Measurements from ENCODE around the gene EPB41L5.
A peak's percentile ranks its signal among the peaks of the same experiment; 100 is the strongest.
"Not testable (repeated sequence)": the region's sequence is repeated elsewhere in the genome, so short reads cannot be mapped to it uniquely, and the experiment has no call there.

EPB41L5 gene

DNA sequence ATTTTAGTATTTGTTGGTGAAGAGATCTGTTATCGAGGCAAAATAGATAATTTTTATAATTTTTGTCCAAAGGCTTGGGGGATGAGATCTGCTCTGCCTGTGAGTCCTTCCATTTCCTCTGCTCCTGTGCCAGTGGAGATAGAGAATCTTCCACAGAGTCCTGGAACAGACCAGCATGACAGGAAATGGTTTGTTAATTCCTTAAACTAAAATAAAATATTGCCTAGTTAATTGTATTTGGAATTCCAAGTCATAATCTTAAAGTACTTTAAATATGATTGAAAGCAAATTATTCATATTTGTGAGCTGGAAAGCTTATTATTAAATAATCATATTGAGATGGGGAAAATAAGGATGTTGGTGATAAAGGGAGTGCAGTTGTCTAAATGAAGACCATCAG lies 87.8 kb downstream of the EPB41L5 start:
- no peak for DNase-seq (ENCODE audit: low spot score)

DNA sequence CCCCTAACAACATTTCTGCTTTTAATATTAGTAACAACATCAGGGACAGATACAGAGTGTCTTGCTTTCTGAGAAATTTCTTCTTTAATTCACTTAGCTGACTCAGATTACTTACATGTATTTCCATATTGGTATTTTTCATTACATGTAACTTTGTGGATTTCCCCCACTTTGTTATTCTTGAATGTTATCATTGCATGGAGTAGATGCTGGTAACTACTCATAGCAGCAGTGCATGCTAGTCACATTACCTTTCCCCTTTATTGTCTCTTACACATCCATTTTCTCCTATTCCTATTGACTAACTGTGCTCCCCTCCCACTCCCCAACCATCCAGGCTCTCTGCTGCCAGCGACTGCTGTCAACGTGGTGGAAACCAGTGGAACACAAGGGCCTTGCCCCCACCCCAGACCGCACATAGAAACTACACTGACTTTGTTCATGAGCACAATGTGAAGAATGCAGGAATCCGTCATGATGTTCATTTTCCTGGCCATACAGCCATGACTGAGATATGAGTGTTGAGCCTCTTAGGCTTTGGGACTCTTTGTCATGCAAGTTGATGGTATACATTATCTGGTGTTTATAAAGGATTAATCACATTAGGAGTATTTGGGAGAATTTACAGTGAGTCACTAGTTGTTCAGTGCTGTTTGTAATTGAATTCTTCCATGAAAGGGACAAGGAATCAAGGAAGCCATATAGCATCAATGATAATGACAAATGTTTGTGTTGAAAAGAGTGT lies 91.0 kb downstream of the EPB41L5 start:
- no peak for DNase-seq (ENCODE audit: low spot score)

DNA sequence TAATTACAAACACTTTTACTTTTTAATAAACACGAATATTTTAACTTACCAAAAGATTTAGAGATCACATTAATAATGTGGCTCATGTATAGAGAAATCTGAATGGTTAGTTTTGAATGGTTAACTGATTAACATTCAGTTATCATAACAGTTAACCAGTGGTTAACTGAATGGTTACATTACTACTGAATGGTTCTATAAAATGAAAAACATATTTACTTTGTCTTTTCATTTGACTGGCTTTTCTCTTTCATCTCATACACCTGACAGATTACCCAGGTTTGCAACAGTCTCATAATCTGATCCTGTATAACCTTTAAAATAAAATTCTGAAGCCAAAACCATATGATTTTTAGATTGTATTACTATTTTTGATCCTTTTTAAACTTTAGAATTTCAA lies 91.9 kb downstream of the EPB41L5 start:
- DNase-seq (ENCODE audit: low spot score), result no peak

DNA sequence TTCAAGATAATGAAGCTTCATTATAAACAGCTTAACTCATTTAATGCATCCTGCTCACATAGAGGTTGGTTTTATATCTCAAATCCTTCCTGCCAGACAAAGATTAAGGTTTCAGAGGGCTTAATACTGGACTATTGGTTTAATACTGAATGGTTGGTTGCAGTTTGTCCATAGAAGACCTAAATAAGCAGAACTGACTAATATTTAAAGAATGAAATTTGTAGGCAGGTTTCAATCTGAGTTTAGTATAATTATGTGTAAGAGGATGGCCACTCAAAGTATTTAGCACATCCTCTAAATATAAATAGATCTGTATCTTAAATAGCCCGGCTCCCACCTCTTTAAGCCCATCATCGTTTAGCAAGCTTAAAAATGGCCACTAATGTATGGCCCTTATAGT lies 92.5 kb downstream of the EPB41L5 start:
- DNase-seq (ENCODE audit: low spot score), result no peak

DNA sequence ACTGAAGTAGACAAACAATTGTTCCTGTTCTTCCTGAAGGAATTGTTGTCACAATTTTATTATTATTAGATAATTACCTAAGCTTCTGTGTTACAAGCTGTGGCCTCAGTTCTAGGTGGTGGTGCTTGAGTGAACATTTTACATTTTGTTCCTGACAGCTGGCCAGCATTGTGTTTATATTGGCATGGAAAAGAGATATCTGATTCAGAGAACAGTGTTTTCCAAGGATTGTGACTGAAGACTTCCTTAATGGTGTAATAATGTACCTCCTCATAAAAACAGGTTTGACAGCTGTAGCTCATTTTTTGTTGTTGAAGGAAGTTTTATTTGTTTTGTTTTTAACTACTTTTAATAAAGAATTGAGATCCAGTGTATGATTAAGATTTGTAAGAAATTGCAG lies 95.2 kb downstream of the EPB41L5 start:
- no peak for DNase-seq (ENCODE audit: low spot score)

DNA sequence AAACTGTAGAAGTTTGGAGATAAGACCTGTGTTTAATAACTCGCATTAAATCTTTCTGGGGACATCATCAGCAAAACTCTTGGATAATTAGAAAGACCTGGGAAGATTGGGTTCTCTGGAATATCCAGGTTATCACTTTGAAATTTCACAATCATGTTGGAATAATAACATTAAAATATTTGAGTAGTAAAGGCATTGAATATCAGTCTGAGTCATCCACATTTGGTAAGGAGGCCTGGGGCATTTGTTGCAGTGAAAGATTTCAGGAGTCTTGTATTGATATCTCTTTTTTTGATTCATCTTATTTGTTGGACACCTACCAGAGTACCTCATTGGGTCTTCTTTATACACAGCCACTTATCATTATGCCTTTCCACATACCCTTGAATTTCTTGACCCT lies 95.9 kb downstream of the EPB41L5 start:
- no peak for DNase-seq (ENCODE audit: low spot score)

DNA sequence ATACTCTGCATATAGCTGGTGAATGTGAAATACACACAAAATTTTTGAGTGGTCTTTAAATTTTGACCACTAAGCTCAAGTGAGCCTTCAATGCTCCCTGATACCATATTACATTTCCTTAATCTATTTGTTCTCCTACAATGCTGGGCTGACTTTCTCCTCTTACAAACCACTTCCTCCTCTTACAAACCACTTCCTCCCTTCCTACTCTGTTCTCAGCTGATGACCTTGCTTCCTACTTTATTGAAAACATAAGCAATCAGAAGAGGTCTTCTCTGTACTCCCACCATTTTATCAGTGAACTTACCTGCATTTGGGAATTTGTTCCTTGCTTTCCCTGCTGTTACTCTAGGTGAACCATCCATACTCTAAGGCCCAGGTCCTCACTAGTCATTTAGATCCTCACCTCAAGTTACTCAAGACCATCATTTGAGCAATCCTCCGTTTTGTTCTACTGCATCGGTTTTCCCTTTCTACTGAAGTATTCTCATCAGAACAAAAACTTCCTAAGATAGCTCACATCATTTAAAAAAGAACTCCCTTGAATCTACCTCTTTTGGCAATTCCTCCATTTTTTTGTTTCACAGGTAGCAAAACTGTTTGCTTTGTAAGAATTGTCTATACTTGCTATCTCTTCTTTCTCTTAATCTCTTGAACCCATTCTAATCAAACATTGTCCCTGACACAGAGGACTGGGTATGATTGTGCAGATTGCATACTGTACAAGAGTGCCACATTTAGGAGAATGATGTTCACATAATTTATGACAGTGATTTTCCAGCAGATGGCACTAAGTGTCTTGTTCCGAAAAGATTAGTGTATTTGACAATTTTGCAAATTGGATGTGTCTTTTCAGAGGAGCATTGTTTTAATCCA lies 96.5 kb downstream of the EPB41L5 start:
- DNase-seq (ENCODE audit: low spot score), result peak; percentile 35

DNA sequence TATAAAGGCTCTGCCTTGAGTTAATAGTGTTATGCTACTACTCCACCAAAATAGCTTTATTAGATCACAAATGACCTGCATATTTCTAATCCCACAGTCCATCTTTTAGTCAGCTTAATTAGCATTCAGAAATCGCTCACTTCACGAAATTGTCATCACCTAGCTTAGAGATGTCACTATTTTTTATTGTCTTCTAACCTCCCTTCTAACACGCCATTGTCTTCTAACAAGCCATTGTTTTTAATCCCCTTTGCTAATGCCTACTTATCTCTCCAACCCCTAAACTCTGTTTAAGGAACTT lies 97.1 kb downstream of the EPB41L5 start:
- no peak for DNase-seq (ENCODE audit: low spot score)

DNA sequence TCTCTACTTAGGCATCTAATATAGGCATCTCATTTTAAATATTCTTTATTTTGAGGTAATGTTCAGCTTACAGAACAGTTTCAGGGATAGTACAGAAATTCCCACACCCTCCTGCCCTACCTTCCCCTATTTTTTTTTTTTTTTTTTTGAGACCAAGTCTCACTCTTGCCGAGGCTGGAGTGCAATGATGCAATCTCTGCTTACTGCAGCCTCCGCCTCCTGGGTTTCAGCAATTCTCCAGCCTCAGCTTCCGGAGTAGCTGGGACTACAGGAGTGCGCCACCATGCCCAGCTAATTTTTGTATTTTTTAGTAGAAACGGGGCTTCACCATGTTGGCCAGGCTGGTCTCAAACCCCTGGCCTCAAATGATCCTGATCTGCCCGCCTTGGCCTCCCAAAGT lies 97.6 kb downstream of the EPB41L5 start:
- no peak for DNase-seq (ENCODE audit: low spot score)

DNA sequence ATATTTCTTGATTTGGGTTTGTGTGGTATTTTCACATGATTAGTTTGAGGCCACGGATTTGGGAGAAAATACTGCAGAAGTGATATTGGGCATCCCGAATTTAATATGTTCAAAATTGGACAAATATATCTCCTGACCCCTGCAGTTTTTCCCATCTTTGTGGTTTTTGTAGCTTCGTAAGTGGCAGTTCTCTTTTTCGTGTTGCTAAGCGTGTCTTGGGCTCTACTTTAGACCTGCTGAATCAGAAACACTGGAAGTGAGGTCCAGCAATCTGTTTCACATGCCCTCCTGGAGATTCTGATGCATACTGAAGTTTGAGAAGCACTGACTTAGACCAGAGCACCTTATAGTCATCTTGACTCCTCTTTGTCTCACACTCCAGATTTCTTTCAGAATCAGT lies 98.3 kb downstream of the EPB41L5 start:
- DNase-seq (ENCODE audit: low spot score), result no peak

DNA sequence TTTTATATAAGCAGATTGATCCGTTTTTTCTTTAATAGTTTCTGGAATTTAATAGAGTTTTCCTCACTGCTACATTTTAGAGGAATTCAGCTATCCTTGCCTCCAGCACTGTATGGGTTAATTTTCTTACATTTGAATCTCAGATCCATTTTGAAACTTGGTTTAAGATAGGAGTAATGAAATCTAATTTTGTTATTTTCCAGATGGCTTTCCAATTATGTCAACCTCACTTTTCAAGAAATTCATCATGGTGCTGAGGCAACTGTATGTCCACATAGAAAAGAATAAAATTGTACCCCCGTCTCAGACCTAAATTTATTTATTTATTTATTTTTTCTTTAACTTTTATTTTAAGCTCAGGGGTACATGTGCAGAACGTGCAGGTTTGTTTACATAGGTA lies 105.1 kb downstream of the EPB41L5 start:
- DNase-seq (ENCODE audit: low spot score), result no peak

DNA sequence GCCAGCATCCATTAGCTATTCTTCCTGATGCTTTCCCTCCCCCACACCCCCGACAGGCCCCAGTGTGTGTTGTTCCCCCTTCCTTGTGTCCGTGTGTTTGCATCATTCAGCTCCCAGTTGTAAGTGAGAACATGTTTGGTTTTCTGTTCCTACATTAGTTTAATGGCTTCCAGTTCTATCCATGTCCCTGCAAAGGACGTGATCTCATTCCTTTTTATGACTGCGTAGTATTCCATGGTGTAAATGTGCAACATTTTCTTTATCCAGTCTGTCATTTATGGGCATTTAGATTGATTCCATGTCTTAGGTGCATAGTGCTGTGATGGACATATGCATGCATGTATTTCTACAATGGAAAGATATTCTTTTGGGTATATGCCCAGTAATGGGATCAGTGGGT lies 105.6 kb downstream of the EPB41L5 start:
- no peak for DNase-seq (ENCODE audit: low spot score)

DNA sequence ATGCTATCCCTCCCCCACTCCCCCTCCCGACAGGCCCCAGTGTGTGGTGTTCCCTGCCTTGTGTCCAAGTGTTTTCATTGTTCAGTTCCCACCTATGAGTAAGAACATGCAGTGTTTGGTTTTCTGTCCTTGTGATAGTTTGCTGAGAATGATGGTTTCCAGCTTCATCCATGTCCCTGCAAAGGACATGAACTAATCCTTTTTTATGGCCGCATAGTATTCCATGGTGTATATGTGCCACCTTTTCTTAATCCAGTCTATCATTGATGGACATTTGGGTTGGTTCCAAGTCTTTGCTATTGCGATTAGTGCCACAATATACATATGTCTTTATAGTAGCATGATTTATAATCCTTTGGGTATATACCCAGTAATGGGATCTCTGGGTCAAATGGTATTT lies 108.5 kb downstream of the EPB41L5 start:
- not testable (repeated sequence) for DNase-seq (ENCODE audit: low spot score)

DNA sequence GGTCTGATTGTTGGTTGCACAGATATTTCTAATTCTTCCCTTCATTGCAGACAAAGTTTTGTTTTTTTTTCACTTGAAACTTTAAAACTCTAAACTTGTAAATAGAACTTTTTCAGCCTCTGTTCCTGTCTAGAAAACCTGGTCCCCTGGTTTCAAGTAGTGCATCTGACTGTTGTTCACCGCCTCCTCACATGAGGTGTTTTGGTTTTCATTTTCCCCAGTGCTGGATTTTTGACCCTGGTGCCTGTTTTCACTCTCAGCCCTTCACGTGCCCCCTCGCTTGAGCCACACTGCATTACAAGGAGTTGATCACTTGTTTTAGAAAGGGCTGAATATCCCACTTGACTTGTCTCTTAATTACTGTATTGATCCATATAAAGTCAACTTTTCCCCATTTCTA lies 110.2 kb downstream of the EPB41L5 start:
- no peak for DNase-seq (ENCODE audit: low spot score)

DNA sequence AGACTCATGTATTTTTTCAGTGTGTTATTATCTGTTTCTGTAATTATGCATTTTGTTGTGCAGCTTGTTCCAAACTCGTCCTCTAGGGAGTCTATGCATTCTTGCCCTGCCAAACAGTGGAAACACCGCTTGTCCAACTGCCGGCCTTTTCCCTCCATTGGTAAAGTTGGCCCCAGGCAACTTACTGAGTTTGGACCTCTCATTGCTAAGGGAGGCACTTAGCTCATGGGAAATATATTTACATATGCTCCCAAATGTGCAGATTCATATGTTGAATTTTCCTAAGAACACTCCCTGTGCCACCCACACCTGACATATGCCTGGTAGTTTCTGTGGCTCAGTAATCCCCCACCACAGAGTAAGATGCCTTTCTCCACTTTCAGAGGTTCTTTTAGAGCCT lies 112.3 kb downstream of the EPB41L5 start:
- no peak for DNase-seq (ENCODE audit: low spot score)

DNA sequence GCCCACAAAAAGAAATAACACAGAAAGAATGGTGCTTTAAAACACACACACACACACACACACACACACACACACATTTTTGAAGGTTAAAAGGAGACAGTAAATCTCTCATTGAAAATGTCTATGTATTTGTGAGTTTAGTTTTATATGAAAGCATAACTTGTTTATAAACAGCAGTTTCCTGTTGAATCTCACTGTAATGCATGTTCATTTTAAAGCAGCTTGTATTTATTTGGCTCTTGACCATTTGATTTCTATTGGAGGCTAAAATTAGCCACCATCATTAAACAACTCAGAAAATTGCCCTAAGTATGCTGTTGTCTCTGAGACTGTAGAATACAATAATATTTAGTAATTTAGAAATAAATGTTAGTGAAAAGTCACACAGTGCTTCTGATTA lies 115.3 kb downstream of the EPB41L5 start:
- DNase-seq (ENCODE audit: low spot score), result no peak

DNA sequence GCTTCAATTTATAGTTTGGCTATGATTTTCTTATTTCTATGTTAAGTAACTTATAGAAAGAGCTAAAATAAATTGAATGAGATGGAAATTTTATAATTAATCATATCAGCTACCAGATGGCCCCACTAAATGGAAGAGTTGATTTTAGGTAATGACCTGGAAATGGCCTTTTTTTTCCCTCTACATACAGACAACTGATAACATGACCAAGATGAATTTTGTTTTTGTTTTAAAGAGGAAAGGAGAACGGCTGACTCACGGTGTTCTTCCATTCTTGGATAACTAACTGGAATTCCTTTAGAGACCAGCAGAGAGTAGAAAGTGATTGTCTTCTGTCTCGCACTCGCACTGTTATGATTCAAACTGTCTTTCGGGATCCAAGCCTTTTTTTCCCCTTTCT lies 119.3 kb downstream of the EPB41L5 start:
- no peak for DNase-seq (ENCODE audit: low spot score)

DNA sequence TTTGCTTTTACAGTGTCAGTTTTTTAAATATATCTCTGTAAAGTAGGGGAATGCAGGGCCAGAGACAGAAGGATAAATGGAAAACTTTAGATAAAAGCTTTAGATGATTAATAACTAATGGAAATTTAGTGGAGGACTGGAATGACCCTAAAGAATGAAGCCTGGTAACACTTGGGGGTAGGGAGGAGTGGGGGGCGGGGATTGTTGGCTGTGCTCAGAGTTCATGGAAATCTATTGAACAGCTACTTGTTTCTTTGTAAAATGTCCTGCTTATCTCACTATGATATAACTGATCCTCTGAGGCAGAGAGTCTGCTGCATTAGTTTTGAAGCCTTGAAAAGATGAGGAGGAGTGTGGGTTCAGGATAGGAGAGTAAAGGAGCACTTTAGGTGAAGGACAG lies 119.8 kb downstream of the EPB41L5 start:
- no peak for DNase-seq (ENCODE audit: low spot score)

DNA sequence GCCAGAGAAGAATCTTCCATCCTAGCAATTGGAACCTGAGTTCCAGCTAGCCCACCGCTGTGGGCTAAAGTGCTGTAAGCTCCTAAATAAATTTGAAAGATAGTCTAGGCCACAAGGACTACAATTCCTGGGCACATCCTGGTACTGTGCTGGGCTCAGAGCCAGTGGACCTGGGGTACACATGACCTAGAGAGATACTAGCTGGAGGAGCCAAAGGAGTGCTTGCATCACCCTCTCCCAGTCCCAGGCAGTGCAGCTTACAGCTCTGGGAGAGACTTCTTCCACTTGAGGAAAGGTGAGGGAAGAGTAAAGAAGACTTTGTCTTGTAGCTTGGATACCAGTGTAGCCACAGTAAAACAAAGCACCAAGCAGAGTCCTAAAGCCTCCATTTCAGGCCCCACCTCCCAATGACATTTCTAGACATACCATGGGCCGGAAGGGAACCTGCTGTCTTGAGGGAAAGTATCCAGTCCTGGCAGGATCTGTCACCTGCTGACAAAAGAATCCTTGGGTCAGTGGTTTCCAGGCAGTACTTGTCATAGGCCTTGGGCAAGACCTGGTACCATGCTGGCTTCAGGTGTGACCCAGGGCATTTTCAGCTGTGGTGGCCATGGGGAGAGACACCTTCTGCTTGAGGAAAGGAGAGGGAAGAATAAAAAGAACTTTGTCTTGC lies 120.8 kb downstream of the EPB41L5 start:
- no peak for DNase-seq (ENCODE audit: low spot score)

DNA sequence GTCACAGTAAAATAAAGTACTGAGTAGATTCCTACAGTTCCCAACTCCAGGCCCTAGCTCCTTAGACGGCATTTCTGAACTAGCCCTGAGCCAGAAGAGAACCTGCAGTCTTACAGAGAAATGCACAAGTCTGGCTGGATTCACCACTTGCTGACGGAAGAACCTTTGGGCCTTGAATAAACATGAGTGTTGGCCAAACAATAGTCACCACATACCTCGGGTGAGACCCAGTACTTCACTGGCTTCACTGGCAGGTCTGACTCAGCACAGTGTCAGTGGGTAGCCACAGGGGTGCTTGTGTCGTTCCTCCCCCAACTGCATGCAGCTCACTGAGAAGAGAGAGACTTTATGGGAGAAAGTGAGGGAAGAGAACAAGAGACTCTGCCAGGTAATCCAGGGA lies 121.4 kb downstream of the EPB41L5 start:
- DNase-seq (ENCODE audit: low spot score), result no peak

DNA sequence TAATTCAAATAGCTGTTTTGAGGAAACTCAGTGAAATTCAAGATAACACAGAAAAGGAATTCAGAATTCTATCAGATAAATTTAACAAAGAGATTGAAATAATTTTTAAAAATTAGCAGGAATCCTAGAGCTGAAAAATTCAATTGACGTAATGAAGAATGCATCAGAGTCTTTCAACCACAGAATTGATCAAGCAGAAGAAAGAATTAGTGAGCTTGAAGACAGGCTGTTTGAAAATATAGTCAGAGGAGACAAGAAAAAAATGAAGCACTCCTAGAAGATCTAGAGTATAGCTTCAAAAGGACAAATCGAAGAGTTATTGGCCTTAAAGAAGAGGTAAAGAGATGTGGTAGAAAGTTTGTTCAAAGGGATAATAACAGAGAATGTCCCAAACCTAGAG lies 122.1 kb downstream of the EPB41L5 start:
- not testable (repeated sequence) for DNase-seq (ENCODE audit: low spot score)

DNA sequence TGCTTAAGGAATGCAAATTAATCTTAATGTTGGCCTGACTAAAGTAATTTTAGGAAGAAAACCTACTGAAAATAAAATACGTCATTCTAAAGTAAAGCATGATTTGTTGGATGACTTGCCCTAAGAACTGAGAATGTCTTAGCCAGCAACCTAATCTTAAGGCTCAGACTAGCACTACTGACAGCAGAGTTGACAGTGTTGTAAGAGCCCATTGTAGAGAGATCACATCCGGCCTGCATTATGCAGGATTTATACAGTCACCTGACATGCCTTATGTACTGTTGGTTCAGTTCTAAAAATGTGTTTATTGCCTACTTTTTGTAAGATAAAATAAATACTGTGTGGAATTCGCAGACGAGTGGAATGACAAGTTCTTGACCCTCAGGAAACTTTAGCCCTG lies 128.0 kb downstream of the EPB41L5 start:
- no peak for DNase-seq (ENCODE audit: low spot score)

All from SW480 (cell line).